ENCODE results near the gene NR1H3. TPM values are rescaled to one million over a fixed set of nuclear protein-coding genes. Genes with fewer than 3 reads are reported as not detected.

The NR1H3 gene
- total RNA-seq, 6 donors from 2014 or later, result 37.3 to 367 (median 49.2) TPM

GRCh38 chr11:47248664-47249377 lies 9.0 kb upstream of the NR1H3 start, which contains the start of gene ACP2:
Gene ACP2 (minus strand): TSS chr11:47248814. CDS start chr11:47248789, 25 bp downstream.
- H3K4me3 ChIP-seq, result peak within 1 kb of the TSS; percentile 64 to 73 (median 68)
- DNase-seq (peak; percentile 95 to 96), ATAC-seq (ENCODE audit: low FRiP score in 2 of 2) (peak; percentile 96 to 97)
- peak within 1 kb of the TSS; percentile 79 to 92 (median 92) for H3K27ac ChIP-seq
- H3K27me3 ChIP-seq, result no peaks in the 10 kb centered on the region
- H3K9me3 ChIP-seq, result no peaks in the 10 kb centered on the region
- peak in 1 of 4 donors; percentile 21 for TF ChIP-seq EP300 (IDR thresholded peaks at IDR 0.05)
- peak; percentile 80 to 82 for TF ChIP-seq POLR2AphosphoS5 (IDR thresholded peaks at IDR 0.05)
- TF ChIP-seq POLR2A (IDR thresholded peaks at IDR 0.05), result peak in 3 of 4 donors; percentile 46 to 82 (median 60)
- TF ChIP-seq CTCF (IDR thresholded peaks at IDR 0.05), result peak in 2 of 6 experiments; percentile 31 to 37
- H3K4me1 ChIP-seq, result peaks cover 23 to 40% (median 29%) of the 10 kb centered on the region in 4 donors
- WGBS, 2 donors, result 0% methylated on average over 3 to 44 of the region's 45 CpGs
- peaks cover 0 to 23% (median 19%) of the 10 kb centered on the region in 4 donors for H3K36me3 ChIP-seq

GRCh38 chr11:47249378-47249715 lies 8.4 kb upstream of the NR1H3 start:
- Histone ChIP-seq H3K36me3 (peaks cover 0 to 19% (median 14%) of the 10 kb centered on the region in 4 donors), H3K27ac (peak overlapping the region; percentile 79 to 92 (median 92)), H3K9me3 (no peaks in the 10 kb centered on the region), H3K27me3 (no peaks in the 10 kb centered on the region), H3K4me3 (peak overlapping the region; percentile 64 to 73 (median 68)), H3K4me1 (peaks cover 27 to 40% (median 31%) of the 10 kb centered on the region in 4 donors)
- TF ChIP-seq CTCF (IDR thresholded peaks at IDR 0.05), result no peak
- no peak for TF ChIP-seq POLR2A (IDR thresholded peaks at IDR 0.05)
- no peak for TF ChIP-seq POLR2AphosphoS5 (IDR thresholded peaks at IDR 0.05)
- TF ChIP-seq EP300 (IDR thresholded peaks at IDR 0.05), result no peak
- 56 to 62% methylated on average over 3 of the region's 3 CpGs for WGBS, 2 donors
- ATAC-seq (ENCODE audit: low FRiP score in 2 of 2) (no peak), DNase-seq (no peak)

GRCh38 chr11:47251751-47252150 lies 6.0 kb upstream of the NR1H3 start:
- WGBS, 2 donors, result 90% methylated on average over 3 of the region's 3 CpGs
- no peak for DNase-seq
- no peaks in the 10 kb centered on the region for H3K27me3 ChIP-seq
- TF ChIP-seq EP300 (IDR thresholded peaks at IDR 0.05) (no peak), POLR2AphosphoS5 (IDR thresholded peaks at IDR 0.05) (no peak), CTCF (IDR thresholded peaks at IDR 0.05) (no peak), POLR2A (IDR thresholded peaks at IDR 0.05) (no peak)
- no peaks in the 10 kb centered on the region for H3K9me3 ChIP-seq
- H3K4me1 ChIP-seq, result peaks cover 39 to 51% (median 43%) of the 10 kb centered on the region in 4 donors
- H3K27ac ChIP-seq, result no peak overlapping the region
- ATAC-seq (ENCODE audit: low FRiP score in 2 of 2), result no peak
- no peak overlapping the region for H3K4me3 ChIP-seq
- H3K36me3 ChIP-seq, result no peaks in the 10 kb centered on the region

- Histone ChIP-seq H3K36me3 (no peaks in the 10 kb centered on the region), H3K9me3 (no peaks in the 10 kb centered on the region), H3K27me3 (no peaks in the 10 kb centered on the region), H3K27ac (peak overlapping the region; percentile 72 to 83 (median 78)), H3K4me1 (peaks cover 42 to 57% (median 46%) of the 10 kb centered on the region in 4 donors), H3K4me3 (no peak overlapping the region)
- WGBS, 2 donors, result 80 to 93% methylated on average over 1 to 2 of the region's 2 CpGs
- TF ChIP-seq POLR2AphosphoS5 (IDR thresholded peaks at IDR 0.05), result no peak
- no peak for TF ChIP-seq POLR2A (IDR thresholded peaks at IDR 0.05)
- no peak for TF ChIP-seq CTCF (IDR thresholded peaks at IDR 0.05)
- no peak for TF ChIP-seq EP300 (IDR thresholded peaks at IDR 0.05)
- DNase-seq, result no peak
- no peak for ATAC-seq (ENCODE audit: low FRiP score in 2 of 2)
Observed at GRCh38 chr11:47253660-47254059, 4.1 kb upstream of the NR1H3 start.

Data from upper lobe of left lung (tissue), 6 donors.